Omental fat pad (tissue), 4 donors: ENCODE data around the gene LMX1B. TPM values are rescaled to one million over a fixed set of nuclear protein-coding genes. Genes with fewer than 3 reads are reported as not detected.

Experiments used
- ATAC-seq: fragments of 150-250 bp; one replicate; pipeline ENCODE4 v1.9.1; 2016; ENCODE audit warnings: mild to moderate bottlenecking, moderate library complexity; ENCODE audit not compliant: low FRiP score
- DNase-seq: peaks from one replicate; pipeline ENCODE4 v3.0.0-alpha.2; 2019; ENCODE audit warnings: low spot score
- total RNA-seq, 4 donors: library from RNA; depleted of rRNA; stranded (reverse); fragments of >200 nt; gene quantifications; one replicate each; pipeline ENCODE4 v1.1.0, GENCODE V29; 2016
- TF ChIP-seq, protein P1 (sequence below), 3 donors: fragments of 450-650 bp; IDR thresholded peaks; one replicate each; pipeline ENCODE4 v1.5.1; 2016 to 2017; ENCODE audit warnings: antibody characterized with exemption in 3 of 3, mild to moderate bottlenecking in 3 of 3, moderate library complexity in 2 of 3

Gene LMX1B
- total RNA-seq, 4 donors from 2014 or later = 0.09 to 1.1 (median 0.31) TPM; not detected in 1

DNA sequence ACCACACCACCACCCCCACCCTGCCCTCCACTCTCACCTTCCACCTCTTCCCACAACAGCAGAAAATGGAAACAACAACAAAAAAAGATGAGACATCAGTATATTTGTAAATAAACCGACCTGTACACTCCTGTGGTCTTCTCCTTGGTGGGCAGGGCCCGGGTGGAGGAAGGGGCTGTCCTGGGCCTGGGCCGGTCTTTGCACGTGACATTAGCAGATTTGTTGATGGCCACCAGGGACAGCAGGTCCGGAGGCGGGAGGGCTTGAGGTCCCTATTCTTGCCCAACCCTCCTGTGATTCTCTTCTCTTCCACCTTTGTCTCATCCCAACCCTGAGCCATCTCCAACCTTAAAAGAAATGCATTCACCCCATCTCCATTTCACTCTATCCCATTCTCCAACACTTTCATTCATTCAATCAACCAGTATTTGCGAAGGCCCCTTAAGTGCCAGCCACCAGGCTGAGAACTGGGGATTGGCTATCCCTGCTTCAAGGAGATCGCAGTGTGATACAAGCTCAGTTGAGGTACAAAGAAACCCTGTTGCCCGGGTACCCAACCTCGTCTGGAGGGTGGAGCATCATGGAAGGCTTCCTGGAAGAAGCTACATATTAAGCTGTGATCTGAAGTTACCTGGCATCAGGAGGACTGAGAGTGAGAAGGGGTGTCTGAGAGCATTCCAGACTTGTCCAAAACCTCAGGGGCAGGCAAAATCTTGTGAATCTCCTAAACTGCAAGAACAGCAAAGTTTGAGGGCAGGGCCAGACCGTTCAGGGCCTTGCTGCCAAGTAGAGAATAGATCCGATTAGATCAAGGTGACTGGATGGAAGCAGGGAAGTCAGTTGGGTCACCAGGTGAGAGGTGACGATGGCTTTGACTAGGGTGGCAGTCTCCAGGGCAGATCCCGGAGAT is 87.4 kb downstream of the LMX1B start:
- DNase-seq = peak; percentile 12

DNA sequence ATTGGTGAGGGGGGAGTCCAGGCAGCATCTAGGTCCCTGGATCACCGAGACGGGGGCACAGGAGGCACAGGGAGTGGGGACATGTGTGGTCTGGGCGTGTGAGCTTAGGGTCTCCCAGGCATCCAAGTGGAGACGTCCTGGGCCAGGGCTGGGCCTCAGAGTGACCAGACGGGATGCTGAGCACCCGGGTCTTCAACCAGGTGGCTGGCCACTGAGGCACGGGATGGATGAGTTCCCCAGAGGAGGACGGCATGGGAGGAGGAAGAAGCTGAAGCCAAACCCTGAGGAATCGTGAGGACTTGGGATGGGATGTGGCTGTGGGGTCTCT is 88.0 kb downstream of the LMX1B start:
- DNase-seq (no peak), ATAC-seq (no peak)

More for the DNA sequence above, 87.4 kb downstream of the LMX1B start:
- TF ChIP-seq, protein P1, sequence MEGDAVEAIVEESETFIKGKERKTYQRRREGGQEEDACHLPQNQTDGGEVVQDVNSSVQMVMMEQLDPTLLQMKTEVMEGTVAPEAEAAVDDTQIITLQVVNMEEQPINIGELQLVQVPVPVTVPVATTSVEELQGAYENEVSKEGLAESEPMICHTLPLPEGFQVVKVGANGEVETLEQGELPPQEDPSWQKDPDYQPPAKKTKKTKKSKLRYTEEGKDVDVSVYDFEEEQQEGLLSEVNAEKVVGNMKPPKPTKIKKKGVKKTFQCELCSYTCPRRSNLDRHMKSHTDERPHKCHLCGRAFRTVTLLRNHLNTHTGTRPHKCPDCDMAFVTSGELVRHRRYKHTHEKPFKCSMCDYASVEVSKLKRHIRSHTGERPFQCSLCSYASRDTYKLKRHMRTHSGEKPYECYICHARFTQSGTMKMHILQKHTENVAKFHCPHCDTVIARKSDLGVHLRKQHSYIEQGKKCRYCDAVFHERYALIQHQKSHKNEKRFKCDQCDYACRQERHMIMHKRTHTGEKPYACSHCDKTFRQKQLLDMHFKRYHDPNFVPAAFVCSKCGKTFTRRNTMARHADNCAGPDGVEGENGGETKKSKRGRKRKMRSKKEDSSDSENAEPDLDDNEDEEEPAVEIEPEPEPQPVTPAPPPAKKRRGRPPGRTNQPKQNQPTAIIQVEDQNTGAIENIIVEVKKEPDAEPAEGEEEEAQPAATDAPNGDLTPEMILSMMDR (IDR thresholded peaks at IDR 0.05) = no peak
- ATAC-seq = no peak

DNA sequence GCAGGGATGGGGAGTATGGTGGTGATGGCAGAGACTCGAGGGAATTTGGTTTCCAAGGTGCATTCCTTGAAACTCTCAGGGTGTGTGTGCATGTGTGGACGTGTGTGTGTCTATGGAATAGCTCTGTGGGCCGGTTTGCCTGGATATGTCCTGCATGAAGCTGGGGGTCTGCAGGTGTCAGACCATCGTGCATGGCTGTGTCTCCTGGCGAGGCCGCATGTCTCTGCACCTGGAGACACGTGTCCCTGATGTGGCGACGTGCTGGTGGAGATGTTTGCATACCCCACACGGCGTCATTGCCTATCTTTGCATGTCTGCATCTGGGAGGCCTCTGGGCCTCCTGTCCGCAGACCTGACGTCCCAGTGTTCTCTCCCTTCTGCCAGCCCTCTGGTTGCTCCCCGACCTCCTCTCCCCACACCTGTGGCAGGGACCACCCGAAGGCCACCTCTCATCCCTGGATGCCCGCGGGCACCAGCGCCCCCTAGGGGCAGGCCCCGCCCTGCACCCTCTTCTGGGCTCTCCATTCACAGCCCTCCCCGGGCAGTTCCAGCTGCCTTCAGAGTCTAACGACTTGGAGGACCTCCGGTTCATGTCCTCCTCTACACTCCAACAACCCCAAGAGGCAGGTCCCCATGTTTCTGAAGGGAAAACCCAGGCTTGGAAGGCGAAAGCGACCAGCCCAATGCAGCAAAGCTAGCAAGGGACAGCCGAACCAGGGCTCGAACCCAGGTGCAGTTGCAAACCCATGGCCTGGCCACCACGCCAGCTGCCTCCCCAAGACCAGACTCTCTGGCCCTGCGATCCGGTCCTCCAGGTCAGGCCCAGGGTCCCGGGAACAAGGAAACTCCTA is 88.6 kb downstream of the LMX1B start:
- TF ChIP-seq, protein P1 (IDR thresholded peaks at IDR 0.05) = no peak
- ATAC-seq (no peak), DNase-seq (peak; percentile 19)

More for the DNA sequence above, 88.0 kb downstream of the LMX1B start:
- TF ChIP-seq, protein P1 (IDR thresholded peaks at IDR 0.05) = no peak

DNA sequence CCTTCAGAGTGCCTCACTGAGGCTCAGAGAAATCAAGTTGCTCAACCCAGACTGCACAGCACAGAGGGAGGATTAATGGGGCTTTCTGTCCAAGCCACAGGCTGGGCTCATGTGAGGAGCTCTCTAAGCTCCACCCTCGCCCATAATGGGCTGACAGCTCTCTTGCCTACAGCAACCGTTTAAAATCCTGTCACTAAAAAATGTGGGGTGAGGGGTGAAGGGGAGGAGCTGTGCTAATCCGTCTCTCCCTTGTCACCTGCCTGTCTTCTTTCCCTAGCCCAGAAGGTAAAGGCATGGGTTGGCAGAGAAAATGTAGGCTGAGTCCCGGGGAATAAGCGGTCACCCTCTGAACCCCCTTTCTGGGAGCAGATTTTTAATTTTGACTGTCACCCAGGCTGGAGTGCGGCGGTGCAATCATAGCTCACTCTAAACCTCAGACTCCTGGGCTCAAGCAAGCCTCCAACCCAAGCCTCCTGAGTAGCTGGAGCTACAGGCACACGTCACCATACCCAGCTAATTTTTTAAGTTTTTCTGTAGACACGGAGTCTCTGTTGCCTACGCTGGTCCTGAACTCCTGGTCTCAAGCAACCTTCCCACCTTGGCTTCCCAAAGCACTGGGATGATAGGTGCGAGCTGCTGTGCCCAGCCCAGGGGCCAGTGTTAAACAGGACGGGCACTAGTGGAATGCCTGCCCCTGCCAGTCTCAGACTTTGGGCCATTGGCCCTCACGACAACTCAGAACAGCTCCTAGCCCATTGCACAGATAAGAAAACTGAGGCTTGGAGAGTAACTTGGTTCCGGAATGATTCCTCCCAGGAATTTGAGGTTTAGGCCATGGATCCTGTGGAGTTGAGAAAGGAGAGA is 89.5 kb downstream of the LMX1B start:
- no peak for ATAC-seq
- TF ChIP-seq, protein P1 (IDR thresholded peaks at IDR 0.05) = no peak
- DNase-seq = no peak

DNA sequence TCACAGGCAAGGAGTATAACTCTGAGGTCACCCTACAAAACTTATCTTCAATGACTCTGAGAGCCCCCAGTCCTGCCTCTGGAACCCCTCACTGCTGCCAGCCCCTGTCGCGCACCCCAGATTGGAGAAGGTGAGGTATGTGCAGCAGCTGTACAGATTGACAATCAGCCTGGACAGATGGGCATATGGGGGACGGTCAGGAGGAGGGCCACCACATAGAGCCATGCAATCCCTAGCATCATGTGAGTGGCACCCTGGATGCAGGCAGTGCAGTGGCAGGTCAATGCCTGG is 90.1 kb downstream of the LMX1B start:
- DNase-seq (no peak), ATAC-seq (no peak)
- TF ChIP-seq, protein P1 (IDR thresholded peaks at IDR 0.05) = no peak

DNA sequence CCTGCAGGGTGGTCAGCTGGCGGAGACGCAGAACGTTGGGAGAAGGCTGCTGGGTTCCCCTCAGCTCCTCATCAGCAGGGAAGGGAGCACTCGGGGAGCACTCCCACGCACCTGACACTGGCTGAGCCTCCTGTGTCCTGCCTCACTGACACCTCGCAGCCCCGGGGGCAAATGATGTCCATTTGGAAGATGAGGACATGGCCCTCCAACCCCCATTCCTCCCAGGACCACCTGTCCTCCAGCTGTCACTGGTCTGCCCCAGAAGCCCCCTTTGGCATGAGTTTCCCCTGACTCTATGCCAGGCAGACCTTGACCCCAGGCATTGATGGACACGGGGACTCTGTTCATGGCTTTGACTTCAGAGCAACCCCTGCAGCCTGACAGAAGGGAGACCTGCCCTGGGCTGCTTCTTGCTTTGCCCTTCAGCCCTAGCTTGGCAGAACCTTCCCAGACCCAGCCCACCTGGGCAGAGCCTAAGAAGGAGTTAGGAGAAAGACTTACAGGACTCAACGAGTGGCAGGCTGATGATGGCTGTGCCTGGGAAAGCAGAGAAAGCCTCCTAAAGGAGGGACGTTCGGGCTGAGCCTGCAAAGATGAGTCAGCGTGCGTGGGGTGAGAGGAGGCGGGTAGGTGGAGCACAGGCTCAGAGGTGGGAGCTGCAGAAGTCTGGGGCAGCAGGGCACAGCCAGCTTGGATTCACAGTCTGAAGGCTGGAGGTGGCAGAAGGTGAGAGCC is 90.6 kb downstream of the LMX1B start:
- TF ChIP-seq, protein P1 (IDR thresholded peaks at IDR 0.05) = no peak
- DNase-seq (peak; percentile 42), ATAC-seq (peak; percentile 92)
